ENCODE data around the gene SERPINA9.

The SERPINA9 gene

GRCh38 chr14:94485944-94486841 is 10.2 kb upstream of the SERPINA9 start:
- TF ChIP-seq ZBTB7A (IDR thresholded peaks at IDR 0.05; ENCODE audit: low read depth) (peak; percentile 64; the same call in 1 of the 2 replicates), RAD21 (IDR thresholded peaks at IDR 0.05; ENCODE audit: low read depth) (peak; percentile 77), USF1 (IDR thresholded peaks at IDR 0.05) (no peak)

GRCh38 chr14:94484481-94484880 is 8.5 kb upstream of the SERPINA9 start:
- TF ChIP-seq NFIC (IDR thresholded peaks at IDR 0.05) = no peak
- TF ChIP-seq USF1 (IDR thresholded peaks at IDR 0.05) = no peak
- no peak for TF ChIP-seq ZBTB7A (IDR thresholded peaks at IDR 0.05; ENCODE audit: low read depth)
- no peak for TF ChIP-seq TCF12 (IDR thresholded peaks at IDR 0.05; ENCODE audit: low read depth)
- no peak for TF ChIP-seq EP300 (IDR thresholded peaks at IDR 0.05; ENCODE audit: borderline replicate concordance)
- no peak for TF ChIP-seq CREB1 (IDR thresholded peaks at IDR 0.05; ENCODE audit: low read depth)
- no peak for TF ChIP-seq TAF1 (IDR thresholded peaks at IDR 0.05; ENCODE audit: low read depth)
- TF ChIP-seq YY1 (IDR thresholded peaks at IDR 0.05; ENCODE audit: low read depth) = no peak
- no peak for TF ChIP-seq MAX (IDR thresholded peaks at IDR 0.05)

GRCh38 chr14:94483729-94484275 is 7.8 kb upstream of the SERPINA9 start:
- no peak for TF ChIP-seq MAX (IDR thresholded peaks at IDR 0.05)
- TF ChIP-seq RAD21 (IDR thresholded peaks at IDR 0.05; ENCODE audit: low read depth) = no peak
- no peak for TF ChIP-seq REST (IDR thresholded peaks at IDR 0.05; ENCODE audit: low read depth)
- TF ChIP-seq EGR1 (IDR thresholded peaks at IDR 0.05) = no peak
- TF ChIP-seq CEBPB (IDR thresholded peaks at IDR 0.05) = no peak

GRCh38 chr14:94483071-94483451 is 7.1 kb upstream of the SERPINA9 start:
- no peak for TF ChIP-seq CEBPB (IDR thresholded peaks at IDR 0.05)
- TF ChIP-seq MAX (IDR thresholded peaks at IDR 0.05) = no peak
- no peak for TF ChIP-seq TCF12 (IDR thresholded peaks at IDR 0.05; ENCODE audit: low read depth)
- no peak for TF ChIP-seq FOXM1 (IDR thresholded peaks at IDR 0.05; ENCODE audit: borderline replicate concordance, low read depth)
- TF ChIP-seq TAF1 (IDR thresholded peaks at IDR 0.05; ENCODE audit: low read depth) = no peak
- TF ChIP-seq NFIC (IDR thresholded peaks at IDR 0.05) = no peak

GRCh38 chr14:94481468-94482131 is 5.6 kb upstream of the SERPINA9 start:
- TF ChIP-seq RAD21 (IDR thresholded peaks at IDR 0.05; ENCODE audit: low read depth) (no peak), ZBTB7A (IDR thresholded peaks at IDR 0.05; ENCODE audit: low read depth) (no peak), TCF12 (IDR thresholded peaks at IDR 0.05; ENCODE audit: low read depth) (no peak), CEBPB (IDR thresholded peaks at IDR 0.05) (no peak), CREB1 (IDR thresholded peaks at IDR 0.05; ENCODE audit: low read depth) (no peak), MAX (IDR thresholded peaks at IDR 0.05) (no peak), FOXM1 (IDR thresholded peaks at IDR 0.05; ENCODE audit: borderline replicate concordance, low read depth) (no peak), NFIC (IDR thresholded peaks at IDR 0.05) (no peak), USF1 (IDR thresholded peaks at IDR 0.05) (no peak), YY1 (IDR thresholded peaks at IDR 0.05; ENCODE audit: low read depth) (no peak), REST (IDR thresholded peaks at IDR 0.05; ENCODE audit: low read depth) (no peak), EP300 (IDR thresholded peaks at IDR 0.05; ENCODE audit: borderline replicate concordance) (no peak), TAF1 (IDR thresholded peaks at IDR 0.05; ENCODE audit: low read depth) (no peak), EGR1 (IDR thresholded peaks at IDR 0.05) (no peak), TEAD4 (IDR thresholded peaks at IDR 0.05) (no peak)

Data from Ishikawa (cell line).